HCT116 (cell line): ENCODE measurements around the gene TTC23.
"Not testable (repeated sequence)": the region's sequence is repeated elsewhere in the genome, so short reads cannot be mapped to it uniquely, and the experiment has no call there.

ENCODE experiments used
- EGR1 ChIP-seq: IDR thresholded peaks from 2 replicates; pipeline ENCODE4 v1.6.1; 2012; ENCODE audit warnings: low read depth
- EZH2phosphoT487 ChIP-seq: fragments of 200-600 bp; IDR thresholded peaks from 2 replicates; pipeline ENCODE4 v1.6.1; 2018; ENCODE audit warnings: antibody characterized with exemption, borderline replicate concordance
- POLR2A ChIP-seq: IDR thresholded peaks from 2 replicates; pipeline ENCODE4 v1.7.0; 2011; ENCODE audit warnings: borderline replicate concordance; ENCODE audit not compliant: insufficient read depth, insufficient read length; ENCODE audit errors: extremely low read depth
- POLR2AphosphoS5 ChIP-seq: IDR thresholded peaks from 2 replicates; pipeline ENCODE4 v1.6.1; 2011; ENCODE audit warnings: mild to moderate bottlenecking, low read depth, low read length, moderate library complexity
- RAD21 ChIP-seq: IDR thresholded peaks from 2 replicates; pipeline ENCODE4 v1.6.1; 2012; ENCODE audit warnings: low read depth, mild to moderate bottlenecking
- SP1 ChIP-seq: IDR thresholded peaks from 2 replicates; pipeline ENCODE4 v1.6.1; 2012; ENCODE audit warnings: low read depth
- YY1 ChIP-seq: IDR thresholded peaks from 2 replicates; pipeline ENCODE4 v1.6.1; 2011; ENCODE audit warnings: low read length, low read depth, moderate library complexity, mild to moderate bottlenecking; ENCODE audit not compliant: insufficient replicate concordance; ENCODE audit errors: extremely low read depth
- TF ChIP-seq, protein P1 (sequence below), 3 experiments: fragments of 200-600 bp in 1 of 3; sonication (generic) in 1 of 3; IDR thresholded peaks in 2 of 3; conservative IDR thresholded peaks in 1 of 3; 2 replicates each; pipeline ENCODE4 v1.5.1; 2012 to 2017; ENCODE audit warnings: low read depth in 2 of 3, low read length in 2 of 3, antibody characterized with exemption in 1 of 3, borderline replicate concordance in 1 of 3, control low read depth in 1 of 3, mild to moderate bottlenecking in 1 of 3, mixed read lengths in 1 of 3, mixed run types in 1 of 3, moderate library complexity in 1 of 3; ENCODE audit not compliant: insufficient read depth in 1 of 3
- TF ChIP-seq, protein P2 (sequence below): IDR thresholded peaks from 2 replicates; pipeline ENCODE4 v1.6.1; 2012

DNA sequence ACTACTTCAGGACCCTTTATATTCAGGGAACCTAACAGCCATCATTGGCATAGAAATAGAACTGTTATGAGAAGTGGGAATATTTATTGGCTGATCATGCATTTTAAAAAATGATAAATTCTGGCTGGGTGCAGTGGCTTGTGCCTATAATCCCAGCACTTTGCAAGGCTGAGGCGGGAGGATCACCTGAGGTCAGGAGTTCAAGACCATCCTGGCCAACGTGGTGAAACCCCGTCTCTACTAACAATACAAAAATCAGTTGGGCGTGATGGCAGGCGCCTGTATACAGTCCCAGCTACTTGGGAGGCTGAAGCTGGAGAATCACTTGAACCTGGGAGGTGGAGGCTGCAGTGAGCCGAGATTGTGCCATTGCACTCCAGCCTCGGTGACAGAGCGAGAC, 137.7 kb downstream of the TTC23 start:
- TF ChIP-seq, protein P1, sequence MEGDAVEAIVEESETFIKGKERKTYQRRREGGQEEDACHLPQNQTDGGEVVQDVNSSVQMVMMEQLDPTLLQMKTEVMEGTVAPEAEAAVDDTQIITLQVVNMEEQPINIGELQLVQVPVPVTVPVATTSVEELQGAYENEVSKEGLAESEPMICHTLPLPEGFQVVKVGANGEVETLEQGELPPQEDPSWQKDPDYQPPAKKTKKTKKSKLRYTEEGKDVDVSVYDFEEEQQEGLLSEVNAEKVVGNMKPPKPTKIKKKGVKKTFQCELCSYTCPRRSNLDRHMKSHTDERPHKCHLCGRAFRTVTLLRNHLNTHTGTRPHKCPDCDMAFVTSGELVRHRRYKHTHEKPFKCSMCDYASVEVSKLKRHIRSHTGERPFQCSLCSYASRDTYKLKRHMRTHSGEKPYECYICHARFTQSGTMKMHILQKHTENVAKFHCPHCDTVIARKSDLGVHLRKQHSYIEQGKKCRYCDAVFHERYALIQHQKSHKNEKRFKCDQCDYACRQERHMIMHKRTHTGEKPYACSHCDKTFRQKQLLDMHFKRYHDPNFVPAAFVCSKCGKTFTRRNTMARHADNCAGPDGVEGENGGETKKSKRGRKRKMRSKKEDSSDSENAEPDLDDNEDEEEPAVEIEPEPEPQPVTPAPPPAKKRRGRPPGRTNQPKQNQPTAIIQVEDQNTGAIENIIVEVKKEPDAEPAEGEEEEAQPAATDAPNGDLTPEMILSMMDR (IDR thresholded peaks at IDR 0.05 in 2 of 3, conservative IDR thresholded peaks at IDR 0.05 in 1 of 3; ENCODE audit: borderline replicate concordance in 1 of 3, insufficient read depth in 1 of 3, low read depth in 2 of 3, low read length in 2 of 3) = not testable (repeated sequence)
- not testable (repeated sequence) for TF ChIP-seq SP1, EZH2phosphoT487, RAD21, POLR2AphosphoS5, YY1, POLR2A, EGR1
- TF ChIP-seq, protein P2, sequence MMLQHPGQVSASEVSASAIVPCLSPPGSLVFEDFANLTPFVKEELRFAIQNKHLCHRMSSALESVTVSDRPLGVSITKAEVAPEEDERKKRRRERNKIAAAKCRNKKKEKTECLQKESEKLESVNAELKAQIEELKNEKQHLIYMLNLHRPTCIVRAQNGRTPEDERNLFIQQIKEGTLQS = not testable (repeated sequence)
